H1 (cell line): Measurements from ENCODE around the gene CMYA5. TPM values are rescaled to one million over a fixed set of nuclear protein-coding genes. Genes with fewer than 3 reads are reported as not detected.

Experiments used
- BCL11A ChIP-seq, 2 experiments: IDR thresholded peaks; one replicate each; pipeline ENCODE4 v1.6.1; 2011; ENCODE audit warnings: low read depth in 2 of 2, low read length in 2 of 2, mild to moderate bottlenecking in 2 of 2
- CHD7 ChIP-seq: fragments of 300-600 bp; sonication (generic); IDR thresholded peaks from 2 replicates; pipeline ENCODE4 v1.7.1; 2012; ENCODE audit warnings: low read length, moderate library complexity, mild to moderate bottlenecking, inconsistent platforms; ENCODE audit not compliant: insufficient replicate concordance
- EP300 ChIP-seq, 2 experiments: IDR thresholded peaks; 1 replicate in 1 of 2; 2 replicates in 1 of 2; pipeline ENCODE4 v1.6.1; 2011 to 2012; ENCODE audit warnings: low read depth in 2 of 2, low read length in 2 of 2, mild to moderate bottlenecking in 2 of 2, borderline replicate concordance in 1 of 2, inconsistent platforms in 1 of 2, moderate library complexity in 1 of 2
- JUN ChIP-seq: IDR thresholded peaks from 2 replicates; pipeline ENCODE4 v1.6.1; 2011; ENCODE audit warnings: low read depth, mild to moderate bottlenecking, improper control_type of control experiment, low read length
- PHF8 ChIP-seq: fragments of 200-600 bp; sonication (generic); conservative IDR thresholded peaks from 2 replicates; pipeline ENCODE4 v1.7.1; 2012; ENCODE audit warnings: low read depth, mild to moderate bottlenecking, inconsistent platforms, low read length, moderate library complexity
- POLR2A ChIP-seq, 2 experiments: IDR thresholded peaks; 1 replicate in 1 of 2; 2 replicates in 1 of 2; pipeline ENCODE4 v1.6.1; 2011; ENCODE audit warnings: low read depth in 2 of 2, low read length in 2 of 2, mild to moderate bottlenecking in 2 of 2; ENCODE audit errors: control extremely low read depth in 1 of 2
- RNF2 ChIP-seq: fragments of 200-900, 300-1000 bp; sonication (generic); IDR thresholded peaks from 2 replicates; pipeline ENCODE4 v1.7.1; 2016; ENCODE audit warnings: borderline replicate concordance, low read depth, mild to moderate bottlenecking, antibody characterized with exemption, low read length; ENCODE audit not compliant: poor library complexity, severe bottlenecking; ENCODE audit errors: missing control alignments
- TAF1 ChIP-seq: IDR thresholded peaks from 2 replicates; pipeline ENCODE4 v1.6.1; 2011; ENCODE audit warnings: mild to moderate bottlenecking, low read depth, low read length
- polyA plus RNA-seq, 7 experiments: library from polyadenylated mRNA; depleted of rRNA in 3 of 7; stranded (reverse) in 5 of 7; unstranded in 2 of 7; fragments of >200 nt in 5 of 7; fragments of 200-250 nt in 2 of 7; gene quantifications; 1 replicate in 5 of 7; 2 replicates in 1 of 7; 4 replicates in 1 of 7; pipeline versions ENCODE4 v1.2.1 to v1.2.3, GENCODE V29; 2011 to 2013; ENCODE audit warnings: missing spikeins in 2 of 7, mixed read lengths in 2 of 7
- total RNA-seq: library from RNA; stranded (reverse); fragmentation: NEBNext Ultra II Directional; extraction: Animal tissue kit (Norgen Biotek cat#: 25700); gene quantifications from 2 replicates; pipeline ENCODE4 v1.2.1, GENCODE V29; 2021

The CMYA5 gene
- total and polyA plus RNA-seq, 2 of the 8 experiments (the other 6 are each of a cell fraction or from before 2014, with no cell fraction given) = 0.88 to 0.95 TPM

GRCh38 chr5:79692596-79692995, 3.0 kb downstream of the CMYA5 start (continued):
- TF ChIP-seq CHD7 = no peak
- TF ChIP-seq PHF8 = no peak
- TF ChIP-seq POLR2A (IDR thresholded peaks at IDR 0.05; ENCODE audit: control extremely low read depth in 1 of 2, low read depth in 2 of 2, low read length in 2 of 2) = no peak
- no peak for TF ChIP-seq JUN
- no peak for TF ChIP-seq RNF2
- no peak for TF ChIP-seq EP300 (IDR thresholded peaks at IDR 0.05; ENCODE audit: borderline replicate concordance in 1 of 2, low read depth in 2 of 2, low read length in 2 of 2)
- no peak for TF ChIP-seq BCL11A (IDR thresholded peaks at IDR 0.05; ENCODE audit: low read depth in 2 of 2, low read length in 2 of 2)
- no peak for TF ChIP-seq TAF1
